Upper lobe of left lung (tissue), 4 donors: ENCODE measurements around the gene LGALS1.

ENCODE experiments used
- POLR2A ChIP-seq, 4 donors: fragments of 450-650 bp; IDR thresholded peaks; one replicate each; pipeline ENCODE4 v1.5.1; 2016 to 2017; ENCODE audit warnings: antibody characterized with exemption in 4 of 4, mild to moderate bottlenecking in 2 of 4
- POLR2AphosphoS5 ChIP-seq, 2 donors: sonication (generic); formaldehyde crosslinking; IDR thresholded peaks; one replicate each; pipeline ENCODE4 v1.5.1; 2017; ENCODE audit warnings: antibody characterized with exemption in 2 of 2
- TF ChIP-seq, protein P1 (sequence below), 6 experiments: fragments of 450-650 bp in 4 of 6; fragments of 200-600 bp in 2 of 6; sonication (generic) in 2 of 6; IDR thresholded peaks; one replicate each; pipeline ENCODE4 v1.5.1; 2016 to 2019; ENCODE audit warnings: antibody characterized with exemption in 6 of 6

DNA sequence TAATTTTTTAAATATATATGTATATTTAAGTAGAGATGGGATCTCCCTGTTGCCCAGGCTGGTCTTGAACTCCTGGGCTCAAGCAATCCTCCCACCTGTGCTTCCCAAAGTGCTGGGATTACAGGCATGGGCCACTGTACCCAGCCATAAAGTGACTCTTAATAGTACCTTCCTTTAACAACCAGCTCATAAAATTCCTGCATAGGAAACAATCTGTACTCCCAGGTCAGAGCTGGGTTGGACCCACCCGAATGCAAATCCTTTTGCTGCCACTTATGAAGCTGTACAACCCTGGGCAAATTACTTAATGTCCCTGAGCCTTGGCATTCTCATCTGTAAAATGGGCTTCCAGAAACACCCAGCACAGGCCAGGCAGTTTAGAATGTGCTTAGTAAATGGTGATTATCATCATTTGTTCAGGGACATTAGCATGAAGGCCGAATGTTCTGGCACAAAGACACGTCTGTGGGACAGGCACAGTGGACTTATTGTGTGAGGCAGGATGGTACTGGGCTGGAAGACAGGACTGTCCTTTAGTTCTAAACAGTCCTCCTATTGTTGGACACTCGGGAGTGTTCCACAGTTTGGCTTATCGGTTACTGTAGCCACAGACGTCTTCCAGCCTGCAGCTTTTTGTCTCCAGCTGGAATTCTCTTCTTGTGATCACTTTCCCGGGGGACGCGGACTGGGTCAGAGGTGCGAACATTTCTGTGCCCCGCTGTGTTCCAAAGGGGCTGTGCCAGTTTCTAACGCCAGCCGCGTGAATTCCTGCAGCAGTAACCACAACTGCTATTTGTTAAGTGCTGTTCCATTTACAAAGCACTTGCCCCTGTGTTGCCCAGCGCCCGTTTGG is 11.0 kb upstream of the LGALS1 start:
- TF ChIP-seq POLR2A (IDR thresholded peaks at IDR 0.05) (no peak), POLR2AphosphoS5 (IDR thresholded peaks at IDR 0.05) (no peak)
- TF ChIP-seq, protein P1, sequence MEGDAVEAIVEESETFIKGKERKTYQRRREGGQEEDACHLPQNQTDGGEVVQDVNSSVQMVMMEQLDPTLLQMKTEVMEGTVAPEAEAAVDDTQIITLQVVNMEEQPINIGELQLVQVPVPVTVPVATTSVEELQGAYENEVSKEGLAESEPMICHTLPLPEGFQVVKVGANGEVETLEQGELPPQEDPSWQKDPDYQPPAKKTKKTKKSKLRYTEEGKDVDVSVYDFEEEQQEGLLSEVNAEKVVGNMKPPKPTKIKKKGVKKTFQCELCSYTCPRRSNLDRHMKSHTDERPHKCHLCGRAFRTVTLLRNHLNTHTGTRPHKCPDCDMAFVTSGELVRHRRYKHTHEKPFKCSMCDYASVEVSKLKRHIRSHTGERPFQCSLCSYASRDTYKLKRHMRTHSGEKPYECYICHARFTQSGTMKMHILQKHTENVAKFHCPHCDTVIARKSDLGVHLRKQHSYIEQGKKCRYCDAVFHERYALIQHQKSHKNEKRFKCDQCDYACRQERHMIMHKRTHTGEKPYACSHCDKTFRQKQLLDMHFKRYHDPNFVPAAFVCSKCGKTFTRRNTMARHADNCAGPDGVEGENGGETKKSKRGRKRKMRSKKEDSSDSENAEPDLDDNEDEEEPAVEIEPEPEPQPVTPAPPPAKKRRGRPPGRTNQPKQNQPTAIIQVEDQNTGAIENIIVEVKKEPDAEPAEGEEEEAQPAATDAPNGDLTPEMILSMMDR (IDR thresholded peaks at IDR 0.05), result no peak
